Body of pancreas (tissue), 4 donors: Measurements from ENCODE around the gene RFESD.

Source experiments
- POLR2A ChIP-seq, 3 donors: fragments of 450-650 bp; IDR thresholded peaks; one replicate each; pipeline ENCODE4 v1.6.1; 2016; ENCODE audit warnings: antibody characterized with exemption in 3 of 3, mild to moderate bottlenecking in 2 of 3
- TF ChIP-seq, protein P1 (sequence below), 7 experiments: fragments of 450-650 bp in 4 of 7; fragments of 200-600 bp in 3 of 7; sonication (generic) in 3 of 7; IDR thresholded peaks; one replicate each; pipeline ENCODE4 v1.5.1; 2016 to 2019; ENCODE audit warnings: antibody characterized with exemption in 7 of 7

DNA sequence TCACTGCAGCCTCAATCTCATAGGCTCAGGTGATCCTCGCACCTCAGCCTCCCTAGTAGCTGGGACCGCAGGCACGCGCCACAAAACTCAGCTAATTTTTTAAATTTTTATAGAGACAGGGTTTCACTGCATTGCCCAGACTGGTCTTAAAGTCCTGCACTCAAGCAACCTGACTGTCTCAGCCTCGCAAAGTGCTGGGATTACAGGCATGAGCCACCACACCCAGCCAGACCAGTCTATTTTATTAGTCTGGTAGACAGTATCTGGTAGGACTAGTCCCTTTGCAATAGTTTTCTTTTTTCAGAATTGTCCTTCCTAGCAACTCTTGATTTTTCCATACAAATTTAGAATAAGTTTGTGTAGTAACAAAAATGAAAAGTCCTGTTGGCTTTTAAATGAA, 40.8 kb upstream of the RFESD start:
- TF ChIP-seq, protein P1, sequence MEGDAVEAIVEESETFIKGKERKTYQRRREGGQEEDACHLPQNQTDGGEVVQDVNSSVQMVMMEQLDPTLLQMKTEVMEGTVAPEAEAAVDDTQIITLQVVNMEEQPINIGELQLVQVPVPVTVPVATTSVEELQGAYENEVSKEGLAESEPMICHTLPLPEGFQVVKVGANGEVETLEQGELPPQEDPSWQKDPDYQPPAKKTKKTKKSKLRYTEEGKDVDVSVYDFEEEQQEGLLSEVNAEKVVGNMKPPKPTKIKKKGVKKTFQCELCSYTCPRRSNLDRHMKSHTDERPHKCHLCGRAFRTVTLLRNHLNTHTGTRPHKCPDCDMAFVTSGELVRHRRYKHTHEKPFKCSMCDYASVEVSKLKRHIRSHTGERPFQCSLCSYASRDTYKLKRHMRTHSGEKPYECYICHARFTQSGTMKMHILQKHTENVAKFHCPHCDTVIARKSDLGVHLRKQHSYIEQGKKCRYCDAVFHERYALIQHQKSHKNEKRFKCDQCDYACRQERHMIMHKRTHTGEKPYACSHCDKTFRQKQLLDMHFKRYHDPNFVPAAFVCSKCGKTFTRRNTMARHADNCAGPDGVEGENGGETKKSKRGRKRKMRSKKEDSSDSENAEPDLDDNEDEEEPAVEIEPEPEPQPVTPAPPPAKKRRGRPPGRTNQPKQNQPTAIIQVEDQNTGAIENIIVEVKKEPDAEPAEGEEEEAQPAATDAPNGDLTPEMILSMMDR (IDR thresholded peaks at IDR 0.05): no peak
- no peak for TF ChIP-seq POLR2A (IDR thresholded peaks at IDR 0.05)
